Measurements from ENCODE around the gene CALML4. TPM values are rescaled to one million over a fixed set of nuclear protein-coding genes. Genes with fewer than 3 reads are reported as not detected.

CALML4 gene, protein sequence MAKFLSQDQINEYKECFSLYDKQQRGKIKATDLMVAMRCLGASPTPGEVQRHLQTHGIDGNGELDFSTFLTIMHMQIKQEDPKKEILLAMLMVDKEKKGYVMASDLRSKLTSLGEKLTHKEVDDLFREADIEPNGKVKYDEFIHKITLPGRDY
- 1 to 10 TPM; 1.5 to 6.9 (median 4.4) TPM for total RNA-seq
- 10 to 100 TPM; 12.9 to 31.4 TPM for polyA plus RNA-seq

DNA sequence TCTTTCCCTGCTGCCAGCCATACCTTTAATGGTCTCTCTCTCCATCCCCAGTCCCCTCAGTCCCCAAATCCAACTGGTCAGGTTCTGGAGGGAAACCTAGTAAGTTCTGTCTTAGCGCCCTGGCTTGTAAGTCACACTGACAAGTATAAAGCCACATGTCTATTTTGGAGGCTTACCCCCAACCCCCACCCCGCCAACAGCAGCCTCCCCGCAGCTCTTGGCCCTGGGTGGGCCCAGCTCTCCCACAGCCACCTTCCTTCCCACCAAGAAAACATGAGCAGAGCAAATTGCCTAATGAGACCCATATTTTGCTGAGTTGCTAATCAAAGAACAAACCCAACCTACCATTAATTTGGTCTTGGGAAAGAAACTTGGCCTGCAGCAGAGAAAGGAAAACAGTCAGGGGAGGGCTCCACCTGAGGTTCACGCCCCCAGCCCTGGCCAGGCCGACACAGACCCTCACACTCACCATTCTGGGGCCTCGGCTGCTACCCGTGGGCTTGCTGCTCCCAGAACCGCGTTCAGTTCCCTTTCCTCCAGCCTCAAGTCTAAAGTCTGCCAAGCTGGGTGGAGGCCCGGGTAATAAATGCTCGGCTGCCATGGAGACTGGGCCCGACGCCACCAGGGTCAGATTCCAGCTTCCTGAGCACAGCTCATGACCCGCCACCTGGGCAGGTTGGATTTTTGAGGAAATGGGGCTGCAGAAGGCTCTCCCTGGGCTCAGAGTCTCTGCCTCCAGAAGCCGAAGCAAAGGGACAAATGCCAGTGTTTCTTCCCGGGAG lies at the start of gene CALML4:
CALML4 (minus strand) TSS at position 557 of the 782 bp plus-strand sequence; CDS start at position 472, 85 bp downstream.
- peaks cover 7 to 17% (median 7%) of the 10 kb centered on the region in 3 donors for H3K4me1 ChIP-seq
- H3K9me3 ChIP-seq = no peaks in the 10 kb centered on the region
- H3K4me3 ChIP-seq = peak within 1 kb of the TSS in 2 of 4 donors; percentile 17 to 30
- peak; percentile 94 to 95 (median 94) for ATAC-seq
- DNase-seq = peak; percentile 86 to 95 (median 90)
- H3K36me3 ChIP-seq = no peaks in the 10 kb centered on the region
- intact Hi-C loops (cut with DNase I) = no loop called here
- H3K27ac ChIP-seq = peak within 1 kb of the TSS; percentile 68 to 76 (median 71)
- FAIRE-seq = no peak
- no peaks in the 10 kb centered on the region for H3K27me3 ChIP-seq
- TF ChIP-seq, protein P1, sequence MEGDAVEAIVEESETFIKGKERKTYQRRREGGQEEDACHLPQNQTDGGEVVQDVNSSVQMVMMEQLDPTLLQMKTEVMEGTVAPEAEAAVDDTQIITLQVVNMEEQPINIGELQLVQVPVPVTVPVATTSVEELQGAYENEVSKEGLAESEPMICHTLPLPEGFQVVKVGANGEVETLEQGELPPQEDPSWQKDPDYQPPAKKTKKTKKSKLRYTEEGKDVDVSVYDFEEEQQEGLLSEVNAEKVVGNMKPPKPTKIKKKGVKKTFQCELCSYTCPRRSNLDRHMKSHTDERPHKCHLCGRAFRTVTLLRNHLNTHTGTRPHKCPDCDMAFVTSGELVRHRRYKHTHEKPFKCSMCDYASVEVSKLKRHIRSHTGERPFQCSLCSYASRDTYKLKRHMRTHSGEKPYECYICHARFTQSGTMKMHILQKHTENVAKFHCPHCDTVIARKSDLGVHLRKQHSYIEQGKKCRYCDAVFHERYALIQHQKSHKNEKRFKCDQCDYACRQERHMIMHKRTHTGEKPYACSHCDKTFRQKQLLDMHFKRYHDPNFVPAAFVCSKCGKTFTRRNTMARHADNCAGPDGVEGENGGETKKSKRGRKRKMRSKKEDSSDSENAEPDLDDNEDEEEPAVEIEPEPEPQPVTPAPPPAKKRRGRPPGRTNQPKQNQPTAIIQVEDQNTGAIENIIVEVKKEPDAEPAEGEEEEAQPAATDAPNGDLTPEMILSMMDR (IDR thresholded peaks at IDR 0.05) = no peak
- WGBS, 2 donors = 19% methylated on average over 16 of the region's 16 CpGs

DNA sequence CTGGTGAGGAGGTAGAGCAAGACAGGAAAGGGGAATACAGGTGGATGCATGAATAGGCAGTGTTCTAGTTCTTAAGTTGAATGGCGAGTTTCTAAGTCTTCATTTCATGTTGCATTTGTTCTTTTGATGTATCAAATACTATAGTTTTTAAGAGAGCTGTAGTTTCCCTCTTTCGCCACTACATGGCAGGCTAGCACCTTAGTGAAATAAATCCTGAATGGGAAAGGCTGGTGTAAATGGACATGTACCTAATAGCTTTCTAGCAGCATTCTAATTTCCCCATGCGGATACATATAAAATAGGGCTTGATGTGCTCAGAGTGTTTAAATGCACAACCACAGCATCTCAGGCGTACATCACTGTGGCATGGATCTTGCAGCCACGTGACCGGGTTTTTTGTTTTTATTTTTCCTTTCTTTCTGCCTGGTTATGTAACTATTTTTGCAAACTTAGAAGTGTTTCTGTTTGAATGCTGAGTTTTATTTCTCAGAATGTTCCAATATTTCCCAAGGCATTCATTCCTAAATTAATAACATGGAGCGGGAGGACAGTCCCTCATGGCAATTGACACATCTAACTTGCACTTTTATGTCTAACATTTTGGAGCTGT lies 47.9 kb upstream of the CALML4 start:
- DNase-seq = peak in 1 of 6 donors; percentile 47
- no peaks in the 10 kb centered on the region for H3K36me3 ChIP-seq
- 14 to 17% methylated on average over 7 of the region's 7 CpGs for WGBS, 2 donors
- H3K4me1 ChIP-seq = no peaks in the 10 kb centered on the region
- TF ChIP-seq, protein P1 (IDR thresholded peaks at IDR 0.05) = peak; percentile 55 to 72 (median 68)
- no peaks in the 10 kb centered on the region for H3K9me3 ChIP-seq
- no peaks in the 10 kb centered on the region for H3K27me3 ChIP-seq
- ATAC-seq = peak; percentile 53 to 77 (median 72)
- H3K4me3 ChIP-seq = no peak overlapping the region
- peak; percentile 73 for FAIRE-seq
- intact Hi-C loops (cut with DNase I) = loop anchor here in 1 of 3 donors (10.0 kb wide), 1 partner anchor 132 kb away; no protein-coding TSS in a partner anchor
- no peak overlapping the region for H3K27ac ChIP-seq

DNA sequence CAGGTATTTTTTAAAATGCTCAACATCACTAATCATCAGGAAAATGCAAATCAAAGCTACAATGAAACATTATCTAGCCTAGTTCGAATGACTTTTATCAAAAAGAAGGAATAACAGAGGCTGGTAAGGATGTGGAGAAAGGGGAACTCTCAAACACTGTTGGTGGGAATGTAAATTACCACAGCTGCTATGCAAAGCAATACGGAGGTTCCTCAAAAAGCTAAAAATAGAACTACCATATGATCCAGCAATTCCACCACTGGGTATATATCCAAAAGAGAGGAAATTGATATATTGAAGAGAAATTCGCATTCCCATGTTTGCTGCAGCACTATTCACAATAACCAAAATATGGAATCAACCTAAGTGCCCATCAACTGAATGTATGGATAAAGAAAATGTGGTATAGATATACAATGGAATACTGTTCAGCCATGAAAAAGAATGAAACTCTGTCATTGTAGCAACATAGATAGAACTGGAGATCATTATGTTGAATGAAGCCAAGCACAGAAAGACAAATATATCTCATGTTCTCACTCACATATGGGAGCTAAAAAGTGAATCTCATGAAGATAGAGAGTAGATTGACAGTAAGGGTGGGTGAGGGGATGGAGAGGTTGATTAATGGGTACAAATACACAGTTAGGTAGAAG lies 44.1 kb upstream of the CALML4 start:
- no peak for FAIRE-seq
- intact Hi-C loops (cut with DNase I) = no loop called here
- peak in 2 of 4 donors; percentile 20 to 39 for ATAC-seq
- H3K9me3 ChIP-seq = no peaks in the 10 kb centered on the region
- DNase-seq = no peak
- no peaks in the 10 kb centered on the region for H3K27me3 ChIP-seq
- no peaks in the 10 kb centered on the region for H3K36me3 ChIP-seq
- TF ChIP-seq, protein P1 (IDR thresholded peaks at IDR 0.05) = no peak
- no peak overlapping the region for H3K27ac ChIP-seq
- H3K4me3 ChIP-seq = no peak overlapping the region
- 63 to 69% methylated on average over 3 of the region's 3 CpGs for WGBS, 2 donors
- H3K4me1 ChIP-seq = no peaks in the 10 kb centered on the region

DNA sequence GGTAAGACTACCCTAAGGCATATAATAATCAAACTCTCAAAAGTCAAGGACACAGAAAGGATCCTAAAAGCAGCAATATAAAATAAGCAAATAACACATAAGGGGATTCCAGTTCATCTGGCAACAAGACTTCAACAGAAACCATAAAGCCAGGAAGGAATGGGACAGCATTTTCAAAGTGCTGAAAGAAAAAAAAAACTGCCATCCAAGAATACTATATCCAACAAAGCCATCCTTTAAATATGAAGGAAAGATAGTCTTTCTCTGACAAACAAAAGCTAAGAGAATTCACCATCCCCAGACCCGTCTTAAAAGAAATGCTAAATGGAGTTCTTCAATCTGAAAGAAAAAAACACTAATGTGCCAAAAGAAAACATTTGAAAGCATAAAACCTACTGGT lies 39.1 kb upstream of the CALML4 start:
- intact Hi-C loops (cut with DNase I) = no loop called here
- Histone ChIP-seq H3K4me3 (no peak overlapping the region), H3K4me1 (no peaks in the 10 kb centered on the region), H3K36me3 (no peaks in the 10 kb centered on the region), H3K9me3 (no peaks in the 10 kb centered on the region), H3K27me3 (no peaks in the 10 kb centered on the region), H3K27ac (no peak overlapping the region)
- TF ChIP-seq, protein P1 (IDR thresholded peaks at IDR 0.05) = no peak
- WGBS, 2 donors = 92 to 96% methylated on average over 1 of the region's 1 CpG
- ATAC-seq (no peak), FAIRE-seq (no peak), DNase-seq (no peak)
